ENCODE measurements around the gene TBC1D8B.

The TBC1D8B gene

GRCh38 chrX:106897259-106897658 is 94.8 kb downstream of the TBC1D8B start:
- no peak for DNase-seq (ENCODE audit: low read depth in 2 of 3, low spot score in 2 of 3)

GRCh38 chrX:106898462-106898861 is 96.0 kb downstream of the TBC1D8B start:
- no peak for DNase-seq (ENCODE audit: low read depth in 2 of 3, low spot score in 2 of 3)

DNA sequence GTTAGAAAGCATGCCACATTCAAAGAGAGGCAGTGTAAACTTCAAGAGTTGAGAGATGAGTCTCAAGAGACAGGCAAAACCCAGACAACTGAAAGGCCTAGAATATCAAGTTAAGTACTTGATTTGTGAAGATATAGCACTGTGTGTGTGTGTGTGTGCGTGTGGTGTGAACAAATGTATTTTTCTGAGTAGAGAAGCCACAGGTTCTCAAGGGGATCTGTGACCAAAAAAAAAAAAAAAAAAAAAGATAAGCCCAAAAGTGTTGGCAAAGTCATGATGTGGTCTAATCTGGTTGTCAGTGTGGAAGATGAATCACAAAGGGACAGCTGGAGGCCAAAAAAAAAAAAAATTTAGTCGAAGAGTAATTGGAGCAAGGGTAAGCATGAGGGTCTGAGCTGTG is 96.8 kb downstream of the TBC1D8B start:
- no peak for DNase-seq (ENCODE audit: low read depth in 2 of 3, low spot score in 2 of 3)

- no peak for DNase-seq (ENCODE audit: low read depth in 2 of 3, low spot score in 2 of 3)
These were observed 97.4 kb downstream of the TBC1D8B start for GRCh38 chrX:106899841-106900240.

DNA sequence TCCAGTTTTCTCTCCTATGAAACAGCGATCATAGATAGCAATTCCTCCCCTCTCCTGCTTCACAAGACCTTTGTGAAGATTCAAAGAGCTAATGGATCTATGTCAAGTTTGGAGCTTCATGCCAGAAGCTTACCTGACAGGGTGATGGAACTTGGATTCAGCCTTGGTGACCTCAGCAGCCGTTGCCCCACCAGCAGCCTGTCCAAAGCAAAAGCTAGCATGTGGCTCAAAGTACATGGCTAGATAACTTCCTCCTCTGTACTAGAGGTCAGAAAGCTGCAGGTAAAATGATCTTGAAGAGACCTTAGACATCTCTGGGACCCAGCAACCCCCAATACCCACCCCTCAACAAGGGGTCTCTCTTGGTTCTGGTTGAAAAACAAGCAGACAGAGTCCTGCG is 98.9 kb downstream of the TBC1D8B start:
- DNase-seq (ENCODE audit: low read depth in 2 of 3, low spot score in 2 of 3): no peak

DNA sequence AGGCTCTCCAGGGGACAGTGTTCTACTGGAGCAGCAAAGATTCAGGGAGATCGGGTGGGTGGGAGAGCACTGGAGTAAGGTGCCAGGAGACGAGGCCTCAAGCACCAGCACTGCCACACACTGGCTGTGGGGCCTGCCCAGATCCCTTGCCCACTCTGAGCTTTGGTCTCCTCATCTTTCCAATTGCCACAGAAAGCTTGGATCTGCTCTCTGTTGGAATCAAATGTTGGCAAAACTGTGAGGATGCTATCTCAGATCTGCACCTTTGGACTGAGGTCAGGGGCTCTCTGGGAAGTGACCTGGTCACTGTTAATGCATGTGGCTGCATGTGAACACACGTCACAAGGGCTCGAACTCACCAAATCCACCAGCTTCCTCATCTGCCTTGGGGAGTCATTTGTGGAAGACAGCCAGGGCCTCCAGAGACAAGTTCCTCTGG is 99.3 kb downstream of the TBC1D8B start:
- no peak for DNase-seq (ENCODE audit: low read depth in 2 of 3, low spot score in 2 of 3)

GRCh38 chrX:106902684-106903083 is 100.2 kb downstream of the TBC1D8B start:
- no peak for DNase-seq (ENCODE audit: low read depth in 2 of 3, low spot score in 2 of 3)

DNA sequence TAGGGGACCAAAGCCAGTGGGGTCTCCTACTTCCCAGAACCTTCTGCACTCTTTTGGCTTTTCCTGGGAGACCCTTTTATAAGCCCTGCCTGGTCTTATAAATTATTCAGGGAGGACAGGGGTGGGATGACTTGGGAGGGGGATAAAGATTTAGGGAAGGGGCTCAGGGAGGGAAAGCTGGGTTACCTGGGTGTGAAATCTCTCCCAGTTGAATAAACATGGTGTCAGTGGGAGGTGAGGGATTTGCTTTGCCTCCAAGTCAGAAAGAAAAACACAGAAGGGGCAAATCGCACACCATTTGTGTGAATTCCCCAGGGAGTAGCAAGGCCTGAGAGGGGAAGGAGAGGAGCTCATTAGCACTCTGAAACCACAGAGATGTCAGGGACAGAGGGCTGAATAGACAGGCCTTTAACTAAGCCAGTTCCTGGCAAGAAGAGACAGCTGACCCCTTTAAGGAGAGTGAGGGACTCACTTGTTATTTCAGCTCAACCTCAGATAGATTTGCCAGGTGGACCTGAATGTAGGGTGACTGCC is 100.9 kb downstream of the TBC1D8B start, which contains the start of gene RIPPLY1:
Gene RIPPLY1, minus strand, starts transcription at position 51 of the 534 bp plus-strand sequence. CDS start 54 bp downstream, outside the sequence.
- DNase-seq (ENCODE audit: low read depth in 2 of 3, low spot score in 2 of 3): no peak

DNA sequence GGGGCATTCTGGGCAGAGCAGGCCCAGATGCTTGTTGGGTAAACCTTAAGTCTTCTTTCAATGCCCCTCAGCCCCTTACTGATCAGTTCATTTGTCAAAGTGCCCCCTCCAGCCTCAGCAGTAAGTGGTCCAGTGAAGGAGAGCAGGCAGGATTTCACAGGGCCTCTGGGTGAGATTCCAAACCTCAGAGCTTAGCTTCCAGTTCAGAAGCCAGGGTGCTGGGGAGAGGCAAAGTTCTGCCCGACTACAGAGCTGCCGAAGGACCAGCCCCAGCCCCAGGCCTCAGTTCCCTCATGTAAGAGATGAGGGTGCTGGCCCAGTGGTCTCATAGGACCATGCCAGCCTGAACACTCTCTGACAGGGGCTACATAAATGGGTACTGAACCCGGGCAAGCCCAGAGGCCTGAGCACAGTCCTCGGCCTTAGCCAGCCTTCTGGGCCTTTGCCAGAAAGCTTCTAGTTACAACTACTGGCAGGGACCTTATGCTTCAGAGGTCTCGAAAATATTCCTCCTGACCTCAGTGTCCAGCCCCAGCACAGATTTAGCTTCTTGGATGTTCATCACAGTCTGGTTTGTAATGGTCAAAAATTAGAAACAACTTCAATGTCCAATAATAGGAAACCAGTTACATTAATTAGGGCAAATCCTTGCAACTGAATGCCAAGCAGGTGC is 101.5 kb downstream of the TBC1D8B start:
- no peak for DNase-seq (ENCODE audit: low read depth in 2 of 3, low spot score in 2 of 3)

GRCh38 chrX:106905064-106905708 is 102.7 kb downstream of the TBC1D8B start:
- no peak for DNase-seq (ENCODE audit: low read depth in 2 of 3, low spot score in 2 of 3)

DNA sequence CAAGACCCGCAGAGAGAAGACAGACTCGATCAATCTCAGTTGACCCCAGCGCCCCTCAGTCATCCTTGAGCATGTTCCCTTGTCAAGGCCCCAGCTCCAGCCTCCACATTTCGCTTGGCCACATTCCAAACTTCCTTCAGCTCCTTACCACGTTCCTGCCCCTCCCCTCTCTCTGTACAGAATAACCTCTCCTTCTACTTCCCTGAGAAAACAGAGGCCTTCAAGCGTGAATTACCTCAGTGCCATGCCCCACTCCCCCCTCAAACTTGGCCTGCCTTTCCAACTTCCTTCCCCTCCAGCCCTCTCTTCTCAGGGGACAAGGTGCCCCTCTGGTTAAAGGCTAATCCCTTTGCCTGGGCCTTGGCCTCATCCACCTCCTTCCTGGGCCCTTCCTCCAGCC is 103.9 kb downstream of the TBC1D8B start:
- no peak for DNase-seq (ENCODE audit: low read depth in 2 of 3, low spot score in 2 of 3)

DNA sequence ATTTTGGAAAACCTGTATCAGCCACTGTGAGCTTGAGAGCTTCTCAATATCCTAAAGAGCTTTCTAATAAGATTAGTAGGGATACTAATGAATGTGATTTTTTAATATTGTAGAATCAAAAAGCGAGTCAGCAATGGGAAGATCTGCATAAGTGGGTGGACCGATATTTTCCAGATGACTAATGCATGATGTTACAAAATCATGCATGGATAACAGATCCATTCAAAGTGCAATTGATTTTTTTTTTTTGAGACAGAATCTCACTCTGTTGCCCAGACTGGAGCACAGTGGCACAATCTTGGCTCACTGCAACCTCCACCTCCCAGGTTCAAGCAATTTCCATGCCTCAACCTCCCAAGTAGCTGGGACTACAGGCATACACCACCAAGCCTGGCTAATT is 110.4 kb downstream of the TBC1D8B start:
- DNase-seq (ENCODE audit: low read depth in 2 of 3, low spot score in 2 of 3): no peak

DNA sequence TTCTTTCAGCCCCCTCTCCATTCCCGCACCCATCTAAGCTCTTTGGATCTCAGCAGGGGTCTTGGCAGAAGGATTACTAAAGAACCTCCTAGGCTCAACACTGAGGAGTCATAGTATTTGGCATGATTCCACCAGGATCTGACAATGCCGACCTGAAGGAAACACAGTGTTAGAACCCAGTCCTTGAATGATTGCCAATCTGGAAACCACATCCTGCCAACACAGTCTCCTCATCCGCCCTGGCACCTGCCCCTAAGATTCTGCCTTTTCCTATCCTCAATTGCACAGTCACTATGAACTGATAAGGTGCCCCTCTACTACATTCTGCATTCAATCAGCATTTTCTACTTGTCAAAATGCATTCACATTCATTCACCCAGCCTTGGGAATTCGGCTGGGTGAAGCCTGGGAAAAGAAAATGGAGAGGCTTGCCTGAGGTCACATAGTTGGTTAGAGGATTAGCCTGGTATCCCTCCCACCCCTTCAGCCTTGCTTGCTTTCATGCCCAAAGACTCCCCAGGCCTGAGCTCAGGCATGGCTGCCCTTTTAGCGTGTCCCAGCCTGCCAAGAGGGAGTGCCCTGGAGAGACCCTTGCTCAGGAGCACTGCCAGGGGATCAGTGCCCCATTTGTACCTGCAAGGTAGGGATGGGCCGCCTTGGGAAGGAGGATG is 115.5 kb downstream of the TBC1D8B start:
- DNase-seq (ENCODE audit: low read depth in 2 of 3, low spot score in 2 of 3): no peak

DNA sequence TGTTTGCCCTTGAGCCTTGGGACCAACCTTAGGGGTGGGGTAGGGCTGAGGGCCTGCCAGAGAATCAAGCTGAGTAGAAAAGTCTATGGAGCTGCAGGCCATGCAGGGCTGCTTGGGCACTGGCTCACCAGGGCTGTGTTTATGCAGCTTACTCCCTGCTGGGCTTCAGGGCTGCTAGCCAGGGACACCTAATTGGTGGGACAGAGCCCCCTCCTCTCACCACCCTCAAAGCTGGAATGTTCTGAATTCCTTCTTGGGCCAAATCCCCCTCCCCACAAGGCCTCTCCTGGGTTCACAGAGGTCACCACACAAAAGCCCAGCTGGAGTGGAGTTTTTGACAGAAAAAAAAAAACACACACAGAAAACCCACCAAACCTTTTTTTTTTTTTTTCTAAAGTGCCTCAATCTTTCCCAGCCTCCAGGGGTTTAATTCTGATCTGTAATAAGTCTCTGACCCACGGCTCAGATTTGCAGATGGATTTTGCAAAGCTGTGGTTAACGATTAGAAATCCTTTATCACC is 117.5 kb downstream of the TBC1D8B start, which contains the start of gene CLDN2:
Gene CLDN2, plus strand, starts transcription at position 471 of the 521 bp plus-strand sequence. CDS start 7,827 bp downstream, outside the sequence.
- DNase-seq (ENCODE audit: low read depth in 2 of 3, low spot score in 2 of 3): no peak

DNA sequence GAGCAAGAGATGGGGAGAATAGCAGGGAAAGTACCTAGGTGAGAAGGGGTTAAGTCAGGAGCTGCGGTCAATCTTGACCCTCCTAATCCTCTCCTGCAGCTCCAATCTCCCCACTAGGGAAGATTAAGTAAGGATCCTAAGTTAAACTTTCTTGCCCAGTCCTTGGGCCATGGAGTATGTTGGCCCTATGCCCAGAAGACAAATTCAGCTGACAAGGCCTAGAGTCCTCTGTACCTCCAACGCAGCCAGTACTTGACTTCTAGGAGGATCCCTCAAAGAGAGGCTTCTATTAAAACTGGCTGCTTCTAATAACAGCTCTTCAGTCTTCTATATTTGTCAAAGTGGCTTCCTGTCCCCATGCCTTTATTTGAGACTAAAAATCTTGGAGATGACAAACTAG is 119.2 kb downstream of the TBC1D8B start:
- no peak for DNase-seq (ENCODE audit: low read depth in 2 of 3, low spot score in 2 of 3)

All from activated CD8-positive, alpha-beta memory T cell treated with anti-CD3 and anti-CD28 coated beads for 48 hours (primary cell).